ENCODE measurements around the gene ATP6V0E1.

GRCh38 chr5:172940268-172941066, 43.1 kb upstream of the ATP6V0E1 start:
- TF ChIP-seq, protein P1, sequence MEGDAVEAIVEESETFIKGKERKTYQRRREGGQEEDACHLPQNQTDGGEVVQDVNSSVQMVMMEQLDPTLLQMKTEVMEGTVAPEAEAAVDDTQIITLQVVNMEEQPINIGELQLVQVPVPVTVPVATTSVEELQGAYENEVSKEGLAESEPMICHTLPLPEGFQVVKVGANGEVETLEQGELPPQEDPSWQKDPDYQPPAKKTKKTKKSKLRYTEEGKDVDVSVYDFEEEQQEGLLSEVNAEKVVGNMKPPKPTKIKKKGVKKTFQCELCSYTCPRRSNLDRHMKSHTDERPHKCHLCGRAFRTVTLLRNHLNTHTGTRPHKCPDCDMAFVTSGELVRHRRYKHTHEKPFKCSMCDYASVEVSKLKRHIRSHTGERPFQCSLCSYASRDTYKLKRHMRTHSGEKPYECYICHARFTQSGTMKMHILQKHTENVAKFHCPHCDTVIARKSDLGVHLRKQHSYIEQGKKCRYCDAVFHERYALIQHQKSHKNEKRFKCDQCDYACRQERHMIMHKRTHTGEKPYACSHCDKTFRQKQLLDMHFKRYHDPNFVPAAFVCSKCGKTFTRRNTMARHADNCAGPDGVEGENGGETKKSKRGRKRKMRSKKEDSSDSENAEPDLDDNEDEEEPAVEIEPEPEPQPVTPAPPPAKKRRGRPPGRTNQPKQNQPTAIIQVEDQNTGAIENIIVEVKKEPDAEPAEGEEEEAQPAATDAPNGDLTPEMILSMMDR (IDR thresholded peaks at IDR 0.05; ENCODE audit: poor library complexity, severe bottlenecking) = no peak
- no peak for TF ChIP-seq EZH2 (IDR thresholded peaks at IDR 0.05; ENCODE audit: borderline replicate concordance, insufficient read depth, low read length, poor library complexity, severe bottlenecking)
- TF ChIP-seq SMC3 (conservative IDR thresholded peaks at IDR 0.05; ENCODE audit: poor library complexity) = no peak
- no peak for TF ChIP-seq POLR2AphosphoS5 (IDR thresholded peaks at IDR 0.05)
- TF ChIP-seq RAD21 (conservative IDR thresholded peaks at IDR 0.05) = no peak
- TF ChIP-seq MXI1 (conservative IDR thresholded peaks at IDR 0.05; ENCODE audit: poor library complexity, severe bottlenecking) = no peak
